ENCODE data around the gene NSRP1.

NSRP1 gene

GRCh38 chr17:30151471-30151870 lies 34.9 kb downstream of the NSRP1 start:
- TF ChIP-seq MYC (IDR thresholded peaks at IDR 0.05; ENCODE audit: low read depth, low read length) (no peak), POLR2A (IDR thresholded peaks at IDR 0.05; ENCODE audit: extremely low read depth, insufficient read length) (no peak), MAX (IDR thresholded peaks at IDR 0.05; ENCODE audit: low read depth, low read length) (no peak), CTCF (IDR thresholded peaks at IDR 0.05; ENCODE audit: low read depth, low read length) (no peak)
- no peak overlapping the region for H3K4me3 ChIP-seq (ENCODE audit: low read depth, low read length)
- no peak for DNase-seq (ENCODE audit: low read depth)

- H3K4me3 ChIP-seq (ENCODE audit: low read depth, low read length): no peak overlapping the region
Observed at GRCh38 chr17:30153463-30153862, 36.8 kb downstream of the NSRP1 start.

GRCh38 chr17:30155389-30155788 lies 38.8 kb downstream of the NSRP1 start:
- H3K4me3 ChIP-seq (ENCODE audit: low read depth, low read length): no peak overlapping the region
- DNase-seq (ENCODE audit: low read depth): no peak
- no peak for TF ChIP-seq MAX (IDR thresholded peaks at IDR 0.05; ENCODE audit: low read depth, low read length)
- no peak for TF ChIP-seq CTCF (IDR thresholded peaks at IDR 0.05; ENCODE audit: low read depth, low read length)

More at GRCh38 chr17:30153463-30153862, 36.8 kb downstream of the NSRP1 start:
- no peak for TF ChIP-seq MAX (IDR thresholded peaks at IDR 0.05; ENCODE audit: low read depth, low read length)
- TF ChIP-seq CTCF (IDR thresholded peaks at IDR 0.05; ENCODE audit: low read depth, low read length): no peak
- no peak for TF ChIP-seq POLR2A (IDR thresholded peaks at IDR 0.05; ENCODE audit: extremely low read depth, insufficient read length)
- no peak for TF ChIP-seq MYC (IDR thresholded peaks at IDR 0.05; ENCODE audit: low read depth, low read length)
- no peak for DNase-seq (ENCODE audit: low read depth)

GRCh38 chr17:30158896-30159625 lies 42.4 kb downstream of the NSRP1 start:
- no peak for TF ChIP-seq MAX (IDR thresholded peaks at IDR 0.05; ENCODE audit: low read depth, low read length)
- TF ChIP-seq POLR2A (IDR thresholded peaks at IDR 0.05; ENCODE audit: extremely low read depth, insufficient read length): no peak
- no peak for TF ChIP-seq MYC (IDR thresholded peaks at IDR 0.05; ENCODE audit: low read depth, low read length)
- no peak for TF ChIP-seq CTCF (IDR thresholded peaks at IDR 0.05; ENCODE audit: low read depth, low read length)
- no peak overlapping the region for H3K4me3 ChIP-seq (ENCODE audit: low read depth, low read length)
- DNase-seq (ENCODE audit: low read depth): no peak

GRCh38 chr17:30160419-30161172 lies 44.0 kb downstream of the NSRP1 start:
- H3K4me3 ChIP-seq (ENCODE audit: low read depth, low read length): no peak overlapping the region
- DNase-seq (ENCODE audit: low read depth): no peak
- no peak for TF ChIP-seq POLR2A (IDR thresholded peaks at IDR 0.05; ENCODE audit: extremely low read depth, insufficient read length)
- no peak for TF ChIP-seq CTCF (IDR thresholded peaks at IDR 0.05; ENCODE audit: low read depth, low read length)
- TF ChIP-seq MYC (IDR thresholded peaks at IDR 0.05; ENCODE audit: low read depth, low read length): no peak
- TF ChIP-seq MAX (IDR thresholded peaks at IDR 0.05; ENCODE audit: low read depth, low read length): no peak
